H9 (cell line): ENCODE measurements around the gene TLR5. TPM values are rescaled to one million over a fixed set of nuclear protein-coding genes. Genes with fewer than 3 reads are reported as not detected.

Experiments used
- DNase-seq: peaks from one replicate; pipeline ENCODE4 v3.0.0-alpha.2; 2017
- H2AFZ ChIP-seq: one replicate; pipeline ENCODE4 v1.6.1; 2013; ENCODE audit warnings: mild to moderate bottlenecking, low read length, control low read depth, moderate library complexity
- H2AK5ac ChIP-seq: 2 replicates; pipeline ENCODE4 v1.6.1; 2013; ENCODE audit warnings: low read length, control low read depth, mixed read lengths; ENCODE audit not compliant: insufficient read length
- H2BK120ac ChIP-seq: one replicate; pipeline ENCODE4 v1.6.1; 2013; ENCODE audit warnings: low read depth, mild to moderate bottlenecking, low read length, control low read depth, inconsistent platforms; ENCODE audit not compliant: poor library complexity, severe bottlenecking
- H2BK12ac ChIP-seq: 2 replicates; pipeline ENCODE4 v1.6.1; 2013; ENCODE audit warnings: low read length, control low read depth, mixed read lengths, low read depth; ENCODE audit not compliant: insufficient read length
- H2BK15ac ChIP-seq: 2 replicates; pipeline ENCODE4 v1.6.1; 2013; ENCODE audit warnings: low read depth, low read length, control low read depth
- H2BK20ac ChIP-seq: one replicate; pipeline ENCODE4 v1.6.1; 2013; ENCODE audit warnings: low read depth, mild to moderate bottlenecking, low read length, control low read depth, inconsistent platforms; ENCODE audit not compliant: poor library complexity, severe bottlenecking
- H2BK5ac ChIP-seq: 2 replicates; pipeline ENCODE4 v1.6.1; 2013; ENCODE audit warnings: low read length, control low read depth, mixed read lengths; ENCODE audit not compliant: insufficient read length
- H3K14ac ChIP-seq: 2 replicates; pipeline ENCODE4 v1.6.1; 2013; ENCODE audit warnings: low read length, control low read depth; ENCODE audit not compliant: insufficient read depth
- H3K18ac ChIP-seq: 2 replicates; pipeline ENCODE4 v1.6.1; 2013; ENCODE audit warnings: low read depth, mild to moderate bottlenecking, mixed read lengths, low read length, control low read depth; ENCODE audit not compliant: insufficient read length
- H3K23ac ChIP-seq: 2 replicates; pipeline ENCODE4 v1.6.1; 2013; ENCODE audit warnings: low read length, control low read depth, mixed read lengths, low read depth; ENCODE audit not compliant: insufficient read length
- H3K23me2 ChIP-seq: 2 replicates; pipeline ENCODE4 v1.6.1; 2013; ENCODE audit warnings: low read depth, mild to moderate bottlenecking, mixed read lengths, low read length, control low read depth; ENCODE audit not compliant: insufficient read length, poor library complexity, severe bottlenecking
- H3K27ac ChIP-seq: 2 replicates; pipeline ENCODE4 v1.5.1; 2013; ENCODE audit warnings: low read length, control low read depth, mixed read lengths, low read depth; ENCODE audit not compliant: insufficient read length
- H3K27me3 ChIP-seq: 2 replicates; pipeline ENCODE4 v1.6.1; 2013; ENCODE audit warnings: low read length, control low read depth, inconsistent platforms; ENCODE audit not compliant: insufficient read depth
- H3K4ac ChIP-seq: 2 replicates; pipeline ENCODE4 v1.6.1; 2013; ENCODE audit warnings: low read depth, mild to moderate bottlenecking, control low read depth, inconsistent platforms, low read length, moderate library complexity
- H3K4me1 ChIP-seq: 2 replicates; pipeline ENCODE4 v1.6.1; 2013; ENCODE audit warnings: low read length, control low read depth, inconsistent platforms; ENCODE audit not compliant: insufficient read depth
- H3K4me2 ChIP-seq: 2 replicates; pipeline ENCODE4 v1.6.1; 2013; ENCODE audit warnings: low read length, control low read depth, mixed read lengths; ENCODE audit not compliant: insufficient read length, insufficient read depth
- H3K56ac ChIP-seq: 2 replicates; pipeline ENCODE4 v1.6.1; 2013; ENCODE audit warnings: low read depth, mild to moderate bottlenecking, mixed read lengths, low read length, control low read depth; ENCODE audit not compliant: insufficient read length
- H3K79me1 ChIP-seq: 2 replicates; pipeline ENCODE4 v1.6.1; 2013; ENCODE audit warnings: low read depth, mild to moderate bottlenecking, moderate library complexity, low read length, control low read depth, inconsistent platforms; ENCODE audit not compliant: insufficient read depth, poor library complexity, severe bottlenecking
- H3K79me2 ChIP-seq: 2 replicates; pipeline ENCODE4 v1.6.1; 2013; ENCODE audit warnings: low read length, control low read depth, inconsistent platforms; ENCODE audit not compliant: insufficient read depth
- H3K9ac ChIP-seq: 2 replicates; pipeline ENCODE4 v1.6.1; 2013; ENCODE audit warnings: low read length, control low read depth, mixed read lengths; ENCODE audit not compliant: insufficient read length; ENCODE audit errors: extremely low read depth
- H3K9me3 ChIP-seq: one replicate; pipeline ENCODE4 v1.6.1; 2013; ENCODE audit warnings: low read depth, low read length, inconsistent platforms; ENCODE audit not compliant: control insufficient read depth
- H3T11ph ChIP-seq: one replicate; pipeline ENCODE4 v1.6.1; 2013; ENCODE audit warnings: mild to moderate bottlenecking, low read length, control low read depth, inconsistent platforms
- H4K20me1 ChIP-seq: one replicate; pipeline ENCODE4 v1.6.1; 2013; ENCODE audit not compliant: control insufficient read depth, insufficient read length, insufficient read depth
- H4K5ac ChIP-seq: 2 replicates; pipeline ENCODE4 v1.6.1; 2013; ENCODE audit warnings: low read depth, mild to moderate bottlenecking, mixed read lengths, low read length, control low read depth; ENCODE audit not compliant: insufficient read length
- H4K8ac ChIP-seq: replicated peaks from 2 replicates; pipeline ENCODE4 v1.6.1; 2013; ENCODE audit warnings: low read length, control low read depth, mixed read lengths, low read depth; ENCODE audit not compliant: insufficient read length
- H4K91ac ChIP-seq: 2 replicates; pipeline ENCODE4 v1.6.1; 2013; ENCODE audit warnings: low read depth, mild to moderate bottlenecking, moderate library complexity, mixed read lengths, low read length, control low read depth; ENCODE audit not compliant: insufficient read length
- H3K27ac Mint-ChIP-seq, 3 experiments: 2 replicates in 2 of 3; 3 replicates in 1 of 3; pipeline ENCODE4 v1.8.0; 2020 to 2021; ENCODE audit warnings: mixed read lengths in 3 of 3, mild to moderate bottlenecking in 1 of 3, moderate library complexity in 1 of 3
- H3K27me3 Mint-ChIP-seq: 2 replicates; pipeline ENCODE4 v1.8.0; 2021; ENCODE audit warnings: low read depth, mild to moderate bottlenecking, moderate library complexity, mixed read lengths
- H3K36me3 Mint-ChIP-seq, 3 experiments: 2 replicates in 2 of 3; 3 replicates in 1 of 3; pipeline ENCODE4 v1.8.0; 2020 to 2021; ENCODE audit warnings: low read depth in 3 of 3, mixed read lengths in 3 of 3; ENCODE audit not compliant: insufficient read depth in 1 of 3
- H3K4me1 Mint-ChIP-seq, 2 experiments: 2 replicates each; pipeline ENCODE4 v1.8.0; 2020; ENCODE audit warnings: mixed read lengths in 2 of 2
- H3K4me3 Mint-ChIP-seq, 2 experiments: 2 replicates in 1 of 2; 3 replicates in 1 of 2; pipeline ENCODE4 v1.8.0; 2020 to 2021; ENCODE audit warnings: mild to moderate bottlenecking in 2 of 2, mixed read lengths in 2 of 2, moderate library complexity in 1 of 2
- H3K9me3 Mint-ChIP-seq, 2 experiments: 2 replicates in 1 of 2; 3 replicates in 1 of 2; pipeline ENCODE4 v1.8.0; 2020; ENCODE audit warnings: mild to moderate bottlenecking in 2 of 2, mixed read lengths in 2 of 2, moderate library complexity in 1 of 2
- CTCF ChIP-seq: fragments of 200-600 bp; sonication (generic); conservative IDR thresholded peaks from 3 replicates; pipeline ENCODE4 v1.8.0; 2021; ENCODE audit warnings: antibody characterized with exemption, mild to moderate bottlenecking
- WGBS: extraction: QIAGEN DNeasy Blood & Tissue Kit; methylation state at CpG from one replicate; pipeline ENCODE4 v1.1.7; 2013; ENCODE audit warnings: missing lambda C conversion rate, low lambda C conversion rate, mixed read lengths; ENCODE audit not compliant: insufficient read length; ENCODE audit errors: extremely low coverage; 5-methylcytosine and 5-hydroxymethylcytosine counted together
- total RNA-seq: library from RNA; stranded (reverse); gene quantifications from 2 replicates; pipeline ENCODE4 v1.2.1, GENCODE V29; 2021

The TLR5 gene
- total RNA-seq, 1 experiment from 2014 or later: not detected

GRCh38 chr1:223176437-223176836, 33.4 kb upstream of the TLR5 start:
- Histone ChIP-seq H3K79me1 (no peaks in the 10 kb centered on the region), H4K20me1 (no peaks in the 10 kb centered on the region), H2BK15ac (no peak overlapping the region), H3K79me2 (no peaks in the 10 kb centered on the region), H3K4me1 (no peaks in the 10 kb centered on the region), H3K9ac (no peak overlapping the region), H3T11ph (no peak overlapping the region), H2BK12ac (no peak overlapping the region), H3K23me2 (no peaks in the 10 kb centered on the region), H4K91ac (no peak overlapping the region), H2AFZ (no peak overlapping the region), H3K9me3 (no peaks in the 10 kb centered on the region), H2AK5ac (no peak overlapping the region), H2BK20ac (no peak overlapping the region), H3K23ac (no peak overlapping the region), H4K8ac (no peak overlapping the region), H2BK5ac (no peak overlapping the region), H2BK120ac (no peak overlapping the region), H3K27me3 (no peaks in the 10 kb centered on the region), H3K4ac (no peak overlapping the region), H3K14ac (no peak overlapping the region), H3K56ac (peak overlapping the region; percentile 50), H4K5ac (no peak overlapping the region), H3K4me2 (no peak overlapping the region), H3K27ac (no peak overlapping the region), H3K18ac (no peak overlapping the region)
- peaks cover 32% of the 10 kb centered on the region for H3K27me3 Mint-ChIP-seq
- no peak for TF ChIP-seq CTCF
- H3K4me3 Mint-ChIP-seq: no peak overlapping the region
- H3K9me3 Mint-ChIP-seq: peaks cover 2 to 5% of the 10 kb centered on the region in 2 experiments; a peak in 2 of 5 replicates
- H3K27ac Mint-ChIP-seq: no peak overlapping the region
- H3K36me3 Mint-ChIP-seq: peaks cover 0 to 4% (median 1%) of the 10 kb centered on the region in 3 experiments; a peak in 3 of 7 replicates
- DNase-seq: no peak
- WGBS: no CpG with 5 or more reads among the region's 3 CpGs
- peaks cover 14 to 16% of the 10 kb centered on the region in 2 experiments for H3K4me1 Mint-ChIP-seq
